Activated naive CD8-positive, alpha-beta T cell treated with anti-CD3 and anti-CD28 coated beads for 36 hours (primary cell): ENCODE data around the gene TRIM65. TPM values are rescaled to one million over a fixed set of nuclear protein-coding genes. Genes with fewer than 3 reads are reported as not detected.
"Not testable (repeated sequence)": the region's sequence is repeated elsewhere in the genome, so short reads cannot be mapped to it uniquely, and the experiment has no call there.

Experiments used
- DNase-seq: peaks from one replicate; pipeline ENCODE4 v3.0.0; 2021
- H3K27ac Mint-ChIP-seq: one replicate; pipeline ENCODE4 v1.8.0; 2022; ENCODE audit warnings: mild to moderate bottlenecking, moderate library complexity, mixed read lengths
- H3K27me3 Mint-ChIP-seq: one replicate; pipeline ENCODE4 v1.8.0; 2022; ENCODE audit warnings: mild to moderate bottlenecking, mixed read lengths
- H3K36me3 Mint-ChIP-seq: one replicate; pipeline ENCODE4 v1.8.0; 2021; ENCODE audit warnings: mild to moderate bottlenecking, mixed read lengths
- H3K4me1 Mint-ChIP-seq: one replicate; pipeline ENCODE4 v1.8.0; 2021; ENCODE audit warnings: mixed read lengths
- H3K4me3 Mint-ChIP-seq: one replicate; pipeline ENCODE4 v1.8.0; 2022; ENCODE audit warnings: mild to moderate bottlenecking, moderate library complexity, mixed read lengths
- H3K9me3 Mint-ChIP-seq: one replicate; pipeline ENCODE4 v1.8.0; 2022; ENCODE audit warnings: mixed read lengths
- total RNA-seq, 2 experiments: library from RNA; stranded (reverse); gene quantifications; one replicate each; pipeline ENCODE4 v1.2.3, GENCODE V29; 2021

The TRIM65 gene
- total RNA-seq, 2 experiments from 2014 or later: 37.2 to 41.7 TPM

- H3K36me3 Mint-ChIP-seq: peaks cover 5% of the 10 kb centered on the region
- DNase-seq: peak; percentile 80
- H3K4me3 Mint-ChIP-seq: peak overlapping the region; percentile 82
- H3K4me1 Mint-ChIP-seq: peaks cover 31% of the 10 kb centered on the region
- H3K27ac Mint-ChIP-seq: peak overlapping the region; percentile 71
- H3K27me3 Mint-ChIP-seq: peaks cover 5% of the 10 kb centered on the region
- H3K9me3 Mint-ChIP-seq: no peaks in the 10 kb centered on the region
Observed at GRCh38 chr17:75876190-75876937, 20.4 kb downstream of the TRIM65 start.

DNA sequence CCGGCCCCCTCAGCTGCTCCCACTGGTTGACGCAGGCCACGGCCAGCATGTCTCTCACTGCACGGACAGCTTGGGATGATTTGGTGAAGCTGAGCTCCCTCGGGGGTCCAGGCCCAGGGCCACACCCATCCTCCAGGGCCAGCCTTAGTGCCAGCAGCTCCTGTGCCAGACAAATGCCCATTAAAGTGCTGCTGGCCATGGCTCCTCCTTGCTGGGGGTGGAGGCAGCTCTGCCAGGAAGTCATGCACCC lies 20.9 kb downstream of the TRIM65 start:
- Mint-ChIP-seq H3K9me3 (no peaks in the 10 kb centered on the region), H3K36me3 (peaks cover 5% of the 10 kb centered on the region)

DNA sequence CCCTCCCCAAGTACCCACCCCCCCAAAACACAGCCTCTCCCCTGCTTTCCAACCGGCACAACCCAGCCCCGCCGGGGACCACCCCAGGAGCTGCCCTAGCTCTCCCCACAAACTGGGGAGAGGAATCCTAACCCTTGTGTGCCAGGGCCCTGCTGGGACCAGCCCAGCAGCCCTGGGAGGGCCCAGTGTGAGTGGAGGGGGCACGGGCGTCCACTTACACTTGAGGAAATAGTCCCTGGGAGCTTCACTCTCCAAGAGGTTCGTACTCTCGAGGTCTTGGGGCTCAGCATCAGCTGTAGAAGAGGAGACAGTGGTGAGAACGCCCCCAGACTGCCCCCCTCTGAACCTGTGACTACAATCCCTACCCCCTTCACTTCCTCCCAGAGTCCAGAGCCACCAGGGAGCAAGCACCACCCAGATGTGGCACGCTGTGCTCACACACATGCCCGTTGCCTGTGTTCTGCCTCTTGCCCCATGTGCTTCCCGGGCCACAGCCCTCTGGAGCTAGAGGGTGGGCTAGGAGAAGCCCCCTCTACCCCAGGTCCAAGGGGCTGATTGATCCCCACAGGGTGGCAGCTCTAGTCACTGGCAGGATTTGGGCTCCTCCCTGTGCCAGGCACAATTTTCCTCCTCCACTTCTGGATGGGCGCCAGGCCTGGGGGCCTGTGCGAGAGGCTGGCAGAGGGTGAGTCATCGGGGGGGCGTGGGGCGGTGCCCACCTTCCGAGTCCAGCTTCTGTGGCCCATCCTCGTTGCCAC lies 21.4 kb downstream of the TRIM65 start:
- peaks cover 31% of the 10 kb centered on the region for H3K4me1 Mint-ChIP-seq
- no peaks in the 10 kb centered on the region for H3K9me3 Mint-ChIP-seq
- peaks cover 5% of the 10 kb centered on the region for H3K36me3 Mint-ChIP-seq
- peaks cover 5% of the 10 kb centered on the region for H3K27me3 Mint-ChIP-seq
- peak overlapping the region; percentile 71 for H3K27ac Mint-ChIP-seq
- DNase-seq: no peak
- peak overlapping the region; percentile 82 for H3K4me3 Mint-ChIP-seq

More for the DNA sequence above, 20.9 kb downstream of the TRIM65 start:
- Mint-ChIP-seq H3K27me3 (peaks cover 5% of the 10 kb centered on the region), H3K4me3 (peak overlapping the region; percentile 82), H3K27ac (peak overlapping the region; percentile 71), H3K4me1 (peaks cover 31% of the 10 kb centered on the region)
- DNase-seq: no peak

GRCh38 chr17:75874323-75875181 lies 22.2 kb downstream of the TRIM65 start:
- peaks cover 5% of the 10 kb centered on the region for H3K36me3 Mint-ChIP-seq
- no peak overlapping the region for H3K27ac Mint-ChIP-seq
- no peak overlapping the region for H3K4me3 Mint-ChIP-seq
- H3K27me3 Mint-ChIP-seq: peaks cover 5% of the 10 kb centered on the region
- DNase-seq: no peak
- peaks cover 31% of the 10 kb centered on the region for H3K4me1 Mint-ChIP-seq
- no peaks in the 10 kb centered on the region for H3K9me3 Mint-ChIP-seq

DNA sequence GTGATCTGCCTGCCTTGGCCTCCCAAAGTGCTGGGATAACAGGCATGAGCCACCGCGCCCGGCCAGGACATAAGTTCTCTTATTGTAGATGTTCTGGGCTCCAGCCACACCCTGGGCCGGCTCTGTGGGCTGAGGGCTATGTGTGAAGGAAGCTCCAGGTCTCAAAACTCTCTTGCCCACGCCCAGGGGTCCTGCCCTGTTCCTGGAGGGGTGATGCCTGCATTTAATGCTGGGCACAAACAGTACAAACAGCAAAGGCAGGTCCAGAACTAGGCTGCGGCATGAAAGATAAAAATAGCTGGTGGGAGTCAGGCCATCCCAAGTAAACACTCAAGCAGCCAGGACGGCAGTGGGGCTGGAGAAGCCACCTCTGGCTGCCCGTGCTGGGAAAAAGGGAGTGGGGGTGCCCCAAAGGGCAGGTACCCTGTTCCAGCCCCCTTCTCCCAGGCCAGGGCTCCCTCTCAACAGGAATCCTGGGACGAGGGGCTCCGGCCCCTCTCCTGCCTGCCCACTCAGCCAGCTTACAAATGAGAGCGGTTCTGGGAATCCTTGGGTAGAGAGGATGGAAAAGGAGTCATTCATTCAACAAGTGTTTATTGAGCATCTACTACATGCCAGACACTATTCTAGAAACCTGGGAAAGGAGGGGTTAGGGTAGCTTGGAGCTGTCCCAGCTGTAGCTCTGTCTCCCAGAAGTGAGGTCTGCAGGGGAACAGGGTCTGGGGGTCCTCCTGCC lies 23.0 kb downstream of the TRIM65 start:
- Mint-ChIP-seq H3K4me1 (peaks cover 27% of the 10 kb centered on the region), H3K4me3 (no peak overlapping the region), H3K36me3 (peaks cover 5% of the 10 kb centered on the region), H3K27ac (no peak overlapping the region), H3K9me3 (no peaks in the 10 kb centered on the region), H3K27me3 (peaks cover 2% of the 10 kb centered on the region)
- no peak for DNase-seq

GRCh38 chr17:75872434-75873351 lies 24.1 kb downstream of the TRIM65 start:
- peak; percentile 38 for DNase-seq
- Mint-ChIP-seq H3K27ac (peak overlapping the region; percentile 29), H3K4me3 (no peak overlapping the region), H3K36me3 (peaks cover 5% of the 10 kb centered on the region), H3K9me3 (no peaks in the 10 kb centered on the region), H3K4me1 (peaks cover 24% of the 10 kb centered on the region), H3K27me3 (no peaks in the 10 kb centered on the region)

DNA sequence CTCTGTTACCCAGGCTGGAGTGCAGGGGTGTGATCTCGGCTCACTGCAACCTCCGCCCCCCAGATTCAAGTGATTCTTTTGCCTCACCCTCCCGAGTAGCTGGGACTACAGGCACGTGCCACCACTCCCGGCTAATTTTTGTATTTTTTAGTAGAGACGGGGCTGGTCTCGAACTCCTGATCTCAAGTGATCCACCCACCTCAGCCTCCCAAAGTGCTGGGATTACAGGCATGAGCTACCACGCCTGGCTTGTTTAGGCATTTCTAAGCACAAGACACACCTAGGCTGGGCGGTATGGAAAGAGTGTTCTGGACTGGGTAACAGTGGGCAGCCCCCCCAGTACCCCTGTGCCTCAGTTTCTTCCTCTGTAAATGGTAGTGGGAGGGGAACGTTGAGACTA lies 26.5 kb downstream of the TRIM65 start:
- H3K27ac Mint-ChIP-seq, H3K4me3 Mint-ChIP-seq, DNase-seq, H3K9me3 Mint-ChIP-seq, H3K36me3 Mint-ChIP-seq, H3K27me3 Mint-ChIP-seq, H3K4me1 Mint-ChIP-seq: not testable (repeated sequence)

- no peaks in the 10 kb centered on the region for H3K27me3 Mint-ChIP-seq
- H3K4me1 Mint-ChIP-seq: peaks cover 16% of the 10 kb centered on the region
- no peak overlapping the region for H3K4me3 Mint-ChIP-seq
- no peak overlapping the region for H3K27ac Mint-ChIP-seq
- no peaks in the 10 kb centered on the region for H3K36me3 Mint-ChIP-seq
- H3K9me3 Mint-ChIP-seq: no peaks in the 10 kb centered on the region
- DNase-seq: no peak
Observed at GRCh38 chr17:75869282-75870141, 27.2 kb downstream of the TRIM65 start.

GRCh38 chr17:75868730-75869281 lies 27.9 kb downstream of the TRIM65 start:
- H3K36me3 Mint-ChIP-seq, H3K27me3 Mint-ChIP-seq, H3K27ac Mint-ChIP-seq, H3K9me3 Mint-ChIP-seq, DNase-seq, H3K4me3 Mint-ChIP-seq: not testable (repeated sequence)
- peaks cover 21% of the 10 kb centered on the region for H3K4me1 Mint-ChIP-seq

- H3K27ac Mint-ChIP-seq, H3K4me3 Mint-ChIP-seq, H3K36me3 Mint-ChIP-seq, H3K9me3 Mint-ChIP-seq, H3K27me3 Mint-ChIP-seq, DNase-seq: not testable (repeated sequence)
- peaks cover 14% of the 10 kb centered on the region for H3K4me1 Mint-ChIP-seq
Observed at GRCh38 chr17:75865404-75866188, 31.2 kb downstream of the TRIM65 start.

DNA sequence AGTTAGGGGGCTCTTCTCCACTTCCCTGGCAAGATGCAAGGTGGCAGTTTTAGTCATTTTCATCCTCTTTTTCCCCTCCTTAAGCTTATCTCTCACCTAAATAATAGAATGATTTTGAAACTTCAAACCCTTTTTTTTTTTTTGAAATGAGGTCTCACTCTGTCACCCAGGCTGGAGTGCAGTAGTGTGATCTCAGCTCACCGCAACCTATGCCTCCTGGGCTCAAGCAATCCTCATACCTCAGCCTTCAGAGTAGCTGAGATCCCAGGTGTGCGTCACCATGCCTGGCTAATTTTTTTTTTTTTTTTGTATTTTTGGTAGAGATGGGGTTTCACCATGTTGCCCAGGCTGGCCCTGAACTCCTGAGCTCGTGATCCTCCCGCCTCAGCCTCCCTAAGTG lies 31.9 kb downstream of the TRIM65 start:
- H3K36me3 Mint-ChIP-seq, H3K9me3 Mint-ChIP-seq, DNase-seq, H3K27me3 Mint-ChIP-seq: not testable (repeated sequence)
- peaks cover 14% of the 10 kb centered on the region for H3K4me1 Mint-ChIP-seq
- peak overlapping the region; percentile 56 for H3K27ac Mint-ChIP-seq
- H3K4me3 Mint-ChIP-seq: peak overlapping the region; percentile 25

DNA sequence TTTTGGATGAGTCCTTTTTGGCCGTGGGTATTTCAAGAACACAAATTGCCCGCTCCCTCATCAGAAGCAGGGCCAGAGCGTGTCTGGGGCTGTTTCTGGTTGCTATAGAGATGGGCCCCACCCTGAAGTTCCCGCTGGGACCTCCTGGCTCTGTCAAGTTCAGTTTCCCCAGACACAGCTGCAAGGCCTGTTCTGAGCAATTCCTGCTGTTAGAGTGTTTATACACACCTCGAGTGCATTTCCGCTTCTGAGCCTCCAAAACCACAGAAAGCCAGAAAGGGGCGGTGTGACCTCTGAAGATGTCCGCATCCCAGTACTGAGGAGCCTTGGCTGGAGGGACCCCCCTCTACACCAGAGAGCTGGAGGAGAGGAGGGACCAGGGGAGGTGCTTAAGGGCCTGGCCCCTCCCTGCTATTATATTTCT lies 32.3 kb downstream of the TRIM65 start:
- no peaks in the 10 kb centered on the region for H3K36me3 Mint-ChIP-seq
- no peaks in the 10 kb centered on the region for H3K9me3 Mint-ChIP-seq
- peaks cover 15% of the 10 kb centered on the region for H3K4me1 Mint-ChIP-seq
- peak overlapping the region; percentile 56 for H3K27ac Mint-ChIP-seq
- DNase-seq: peak; percentile 55
- no peak overlapping the region for H3K4me3 Mint-ChIP-seq
- no peaks in the 10 kb centered on the region for H3K27me3 Mint-ChIP-seq
